22Rv1 (cell line): ENCODE measurements around the gene PIAS1.

Experiments
- H3K27ac ChIP-seq: fragments of 450-650 bp; 2 replicates; pipeline ENCODE4 v1.5.1; 2017
- ZFX ChIP-seq: fragments of 450-650 bp; IDR thresholded peaks from 2 replicates; pipeline ENCODE4 v1.6.1; 2017; ENCODE audit warnings: antibody characterized with exemption, borderline replicate concordance
- TF ChIP-seq, protein P1 (sequence below): fragments of 450-650 bp; IDR thresholded peaks from 2 replicates; pipeline ENCODE4 v1.5.1; 2017; ENCODE audit warnings: mild to moderate bottlenecking

The PIAS1 gene

DNA sequence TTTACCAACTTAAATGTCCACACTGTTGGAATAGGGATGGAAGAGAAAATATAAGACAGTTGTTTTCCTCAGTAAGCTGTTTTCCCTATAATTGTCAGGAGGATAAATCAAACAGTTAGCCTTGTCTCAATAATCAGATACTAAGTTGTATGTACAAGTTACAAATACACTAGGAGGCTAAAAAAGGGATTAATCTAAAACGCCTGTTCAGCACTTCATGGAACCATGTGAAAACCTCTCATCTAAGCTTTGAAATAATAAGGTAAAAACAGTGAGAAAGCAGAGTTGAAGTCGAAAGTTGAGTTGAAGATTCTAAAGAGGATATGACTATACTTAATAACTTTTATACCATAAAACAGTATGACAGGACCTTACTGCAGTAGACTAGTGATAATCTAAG is 89.0 kb downstream of the PIAS1 start:
- TF ChIP-seq ZFX: no peak
- TF ChIP-seq, protein P1, sequence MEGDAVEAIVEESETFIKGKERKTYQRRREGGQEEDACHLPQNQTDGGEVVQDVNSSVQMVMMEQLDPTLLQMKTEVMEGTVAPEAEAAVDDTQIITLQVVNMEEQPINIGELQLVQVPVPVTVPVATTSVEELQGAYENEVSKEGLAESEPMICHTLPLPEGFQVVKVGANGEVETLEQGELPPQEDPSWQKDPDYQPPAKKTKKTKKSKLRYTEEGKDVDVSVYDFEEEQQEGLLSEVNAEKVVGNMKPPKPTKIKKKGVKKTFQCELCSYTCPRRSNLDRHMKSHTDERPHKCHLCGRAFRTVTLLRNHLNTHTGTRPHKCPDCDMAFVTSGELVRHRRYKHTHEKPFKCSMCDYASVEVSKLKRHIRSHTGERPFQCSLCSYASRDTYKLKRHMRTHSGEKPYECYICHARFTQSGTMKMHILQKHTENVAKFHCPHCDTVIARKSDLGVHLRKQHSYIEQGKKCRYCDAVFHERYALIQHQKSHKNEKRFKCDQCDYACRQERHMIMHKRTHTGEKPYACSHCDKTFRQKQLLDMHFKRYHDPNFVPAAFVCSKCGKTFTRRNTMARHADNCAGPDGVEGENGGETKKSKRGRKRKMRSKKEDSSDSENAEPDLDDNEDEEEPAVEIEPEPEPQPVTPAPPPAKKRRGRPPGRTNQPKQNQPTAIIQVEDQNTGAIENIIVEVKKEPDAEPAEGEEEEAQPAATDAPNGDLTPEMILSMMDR: no peak
- no peak overlapping the region for H3K27ac ChIP-seq

DNA sequence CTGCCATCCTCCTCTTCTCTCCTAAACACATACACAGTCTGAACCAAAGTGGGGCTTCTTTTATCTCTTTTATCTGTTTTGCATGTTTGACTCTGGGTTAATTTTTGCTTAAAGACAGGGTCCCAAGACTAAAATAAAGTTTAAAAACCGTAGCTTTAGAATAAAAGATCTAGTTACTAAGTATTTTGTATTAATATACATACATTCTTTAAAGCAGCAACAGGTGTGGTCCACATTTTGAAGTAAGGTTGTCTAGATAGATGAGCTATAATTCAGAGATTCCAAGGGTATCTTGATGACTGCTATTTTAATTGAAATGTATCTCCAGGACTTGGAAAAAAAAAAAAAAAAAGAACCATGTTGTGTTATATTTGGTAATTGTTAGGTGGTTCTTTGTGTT is 89.7 kb downstream of the PIAS1 start:
- no peak for TF ChIP-seq ZFX
- TF ChIP-seq, protein P1: no peak
- H3K27ac ChIP-seq: no peak overlapping the region

DNA sequence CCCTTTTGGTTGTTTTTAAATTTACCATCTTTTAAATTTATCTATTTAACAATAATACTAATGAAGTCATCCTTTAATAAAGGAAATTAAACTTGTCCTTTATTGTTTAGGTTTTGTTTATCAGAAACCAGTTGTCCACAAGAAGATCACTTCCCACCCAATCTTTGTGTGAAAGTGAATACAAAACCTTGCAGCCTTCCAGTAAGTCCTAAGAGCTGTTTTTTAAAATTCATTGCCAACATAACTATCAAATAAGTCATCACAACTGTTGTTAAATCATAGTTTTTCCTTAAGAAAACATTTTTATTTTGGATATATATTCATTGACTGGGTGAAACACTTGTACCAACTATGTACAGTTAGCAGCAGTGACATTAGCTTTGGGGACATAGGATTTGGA is 91.6 kb downstream of the PIAS1 start:
- TF ChIP-seq, protein P1: no peak
- no peak for TF ChIP-seq ZFX
- no peak overlapping the region for H3K27ac ChIP-seq

DNA sequence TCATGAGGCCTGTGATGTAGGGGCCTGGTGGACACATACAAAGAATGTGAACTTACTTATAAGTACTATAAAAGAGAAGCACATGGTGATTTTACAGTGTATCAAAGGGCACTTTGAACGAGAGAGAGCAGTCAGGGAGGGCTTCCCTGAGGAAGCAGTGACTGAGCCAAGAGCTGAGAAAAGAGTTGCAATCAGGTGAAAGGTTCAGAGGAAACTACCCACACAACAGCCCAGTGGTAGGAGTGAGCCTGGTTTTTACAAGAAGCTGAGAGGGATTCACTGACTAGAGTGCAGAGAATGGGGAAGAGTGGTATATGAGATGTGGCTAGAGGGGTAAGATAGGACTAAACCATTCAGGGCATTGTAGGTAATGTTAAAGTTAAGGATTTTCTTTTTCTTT is 93.9 kb downstream of the PIAS1 start:
- H3K27ac ChIP-seq: no peak overlapping the region
- TF ChIP-seq, protein P1: no peak
- no peak for TF ChIP-seq ZFX

DNA sequence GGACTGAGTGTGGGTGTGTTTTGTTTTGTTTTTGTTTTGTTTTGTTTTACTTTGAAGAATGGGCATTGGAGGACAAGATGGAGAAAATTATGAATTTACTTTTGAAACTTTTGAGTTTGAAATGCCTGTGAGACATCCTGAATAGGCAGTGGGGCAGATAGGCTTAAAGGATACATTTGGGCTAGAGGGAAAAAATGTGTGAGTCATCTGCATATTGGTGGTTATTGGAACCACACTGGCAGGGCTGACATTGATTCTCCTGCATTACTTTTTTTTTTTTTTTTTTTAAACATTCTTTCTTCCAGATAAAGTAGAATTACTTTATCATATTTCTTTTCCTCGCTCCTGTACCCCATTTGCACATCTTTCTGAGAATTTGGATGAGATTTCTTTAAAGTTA is 94.9 kb downstream of the PIAS1 start:
- H3K27ac ChIP-seq: no peak overlapping the region
- TF ChIP-seq, protein P1: no peak
- no peak for TF ChIP-seq ZFX

DNA sequence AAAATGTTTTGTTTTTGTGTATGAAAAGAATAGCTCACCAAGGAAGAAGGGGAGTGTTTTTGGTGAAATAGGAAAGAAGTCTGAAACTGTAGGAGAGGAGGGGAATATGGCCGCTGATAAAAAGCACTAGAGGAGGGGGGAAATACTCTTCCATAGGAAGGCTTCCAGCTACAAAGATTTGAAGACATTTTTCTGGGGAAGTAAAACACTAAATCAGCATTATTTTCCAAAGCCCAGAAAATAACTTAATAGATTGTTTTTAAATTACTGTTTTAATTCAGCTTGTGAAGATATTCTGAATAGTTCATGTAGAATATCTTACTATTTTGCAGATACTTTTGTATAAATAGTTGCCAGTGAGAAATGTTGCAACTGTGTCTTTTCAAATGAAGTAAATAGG is 96.1 kb downstream of the PIAS1 start:
- no peak overlapping the region for H3K27ac ChIP-seq
- TF ChIP-seq, protein P1: no peak
- TF ChIP-seq ZFX: no peak

DNA sequence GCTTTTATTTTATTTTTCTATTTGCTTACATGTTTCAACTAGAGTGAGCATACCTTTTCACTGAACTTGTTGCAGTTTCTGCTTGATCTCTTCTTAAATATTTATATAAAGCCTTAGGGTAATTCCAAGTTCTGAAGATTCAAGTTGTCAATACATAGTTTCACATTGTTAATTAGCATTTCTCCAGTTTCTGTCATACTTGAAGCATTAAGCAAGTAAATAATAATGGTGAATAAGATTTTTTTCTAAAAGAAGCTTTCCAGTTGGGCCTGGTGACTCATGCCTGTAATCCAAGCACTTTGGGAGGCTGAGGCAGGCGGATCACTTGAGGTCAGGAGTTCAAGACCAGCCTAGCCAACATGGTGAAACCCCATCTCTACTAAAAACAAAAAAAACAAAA is 97.2 kb downstream of the PIAS1 start:
- H3K27ac ChIP-seq: no peak overlapping the region
- TF ChIP-seq ZFX: no peak
- TF ChIP-seq, protein P1: no peak
